DMS 273 (cell line): ENCODE results near the gene NINL.
"Not testable (repeated sequence)": the region's sequence is repeated elsewhere in the genome, so short reads cannot be mapped to it uniquely, and the experiment has no call there.

ENCODE experiments used
- DNase-seq: peaks from one replicate; lab custom pipeline; 2025; ENCODE audit not compliant: unreplicated experiment; lab: John Stamatoyannopoulos, UW

Gene NINL

DNA sequence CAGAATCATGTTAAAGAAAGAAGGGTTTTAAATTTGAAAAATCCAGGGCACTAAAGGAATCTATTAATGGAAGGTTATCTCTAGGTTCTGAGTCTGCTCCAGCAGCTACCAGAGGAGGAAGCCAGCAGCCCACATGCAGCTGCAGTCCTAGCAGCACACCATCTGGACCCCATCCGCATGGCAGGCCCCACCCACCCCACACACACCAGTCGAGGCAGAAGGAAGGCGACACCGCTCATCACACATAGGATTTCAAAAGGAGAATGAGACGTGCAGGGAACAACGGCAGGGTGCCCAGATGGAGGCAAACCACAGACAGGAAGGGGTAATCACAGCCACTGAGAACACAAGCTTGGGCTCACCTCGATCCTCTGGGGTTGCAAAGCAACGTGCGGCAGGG lies 99.0 kb downstream of the NINL start:
- DNase-seq, result peak; percentile 81

DNA sequence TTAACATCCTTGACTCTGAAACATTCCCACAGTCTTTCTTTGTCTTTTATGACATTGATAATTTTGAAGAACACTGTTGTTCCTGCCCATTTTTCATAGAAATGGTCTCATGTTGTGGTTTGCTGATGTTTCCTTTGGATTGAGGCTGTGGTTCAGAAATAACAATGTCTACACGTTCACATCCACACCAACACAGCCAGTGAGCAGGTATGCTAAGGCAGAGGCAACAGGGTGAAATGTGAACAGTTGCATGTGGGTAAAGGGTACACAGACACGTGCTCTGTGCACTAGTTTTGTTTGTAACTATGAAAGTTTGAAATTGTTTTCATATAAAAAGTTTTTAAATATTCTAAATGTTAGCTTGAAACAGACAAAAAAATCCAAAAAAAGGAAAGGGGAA lies 99.5 kb downstream of the NINL start:
- DNase-seq, result peak; percentile 15

DNA sequence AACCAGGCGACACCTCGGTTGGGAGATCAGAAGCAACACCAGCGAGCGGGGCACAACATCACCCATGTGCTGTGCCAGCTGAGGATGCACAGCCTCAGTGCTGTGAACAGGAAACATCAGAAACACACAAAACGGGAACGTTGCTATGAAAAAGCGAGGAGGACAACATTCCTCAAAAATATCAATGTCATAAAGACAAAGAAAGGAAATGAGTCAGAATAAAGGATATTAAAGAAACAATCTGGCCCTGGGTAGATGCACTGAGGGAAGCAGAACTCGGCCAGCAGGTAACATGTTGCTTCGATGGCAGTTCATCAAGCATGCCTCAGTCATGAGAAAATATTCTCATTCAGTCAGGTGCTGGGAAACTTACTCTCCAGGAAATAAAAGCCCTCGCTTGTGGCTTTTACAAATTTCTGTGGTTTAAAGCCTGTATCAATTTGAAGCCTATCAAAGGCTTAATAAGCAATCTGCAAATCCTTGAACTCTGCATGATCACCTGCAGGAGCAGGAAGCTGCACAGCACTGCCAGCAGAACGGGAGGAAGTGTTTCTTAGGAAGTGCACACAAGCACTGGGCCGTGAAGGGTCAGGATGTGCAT lies 100.3 kb downstream of the NINL start:
- DNase-seq, result no peak

DNA sequence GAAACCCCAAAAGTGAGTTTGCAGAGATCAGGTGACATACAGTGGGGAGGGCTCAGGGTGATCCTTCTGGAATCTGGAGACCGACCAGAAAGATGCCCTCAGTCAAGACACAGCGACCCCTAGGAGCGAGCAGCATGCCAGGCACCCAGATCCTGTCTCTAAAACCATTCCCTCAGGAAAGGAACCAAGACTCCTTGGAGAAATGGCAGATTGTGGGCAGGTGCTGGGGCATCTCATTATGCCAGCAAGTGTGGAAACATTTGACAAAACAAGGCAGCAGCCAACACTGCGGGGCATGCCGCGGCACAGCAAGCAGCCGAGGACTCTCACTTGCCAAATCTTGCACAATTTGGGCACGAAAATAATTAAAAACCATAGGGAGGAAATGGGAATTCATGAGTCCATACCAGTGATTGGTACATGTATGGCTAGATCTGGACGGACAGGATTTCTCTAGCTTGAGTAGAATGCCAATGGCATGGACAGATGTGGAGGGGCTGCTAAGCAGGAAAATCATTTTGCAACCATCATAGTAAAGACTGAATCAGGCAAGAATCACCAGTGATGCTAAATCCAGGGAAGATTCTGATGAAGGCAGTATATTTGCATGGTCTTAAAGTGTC lies 101.0 kb downstream of the NINL start:
- DNase-seq, result peak; percentile 77

DNA sequence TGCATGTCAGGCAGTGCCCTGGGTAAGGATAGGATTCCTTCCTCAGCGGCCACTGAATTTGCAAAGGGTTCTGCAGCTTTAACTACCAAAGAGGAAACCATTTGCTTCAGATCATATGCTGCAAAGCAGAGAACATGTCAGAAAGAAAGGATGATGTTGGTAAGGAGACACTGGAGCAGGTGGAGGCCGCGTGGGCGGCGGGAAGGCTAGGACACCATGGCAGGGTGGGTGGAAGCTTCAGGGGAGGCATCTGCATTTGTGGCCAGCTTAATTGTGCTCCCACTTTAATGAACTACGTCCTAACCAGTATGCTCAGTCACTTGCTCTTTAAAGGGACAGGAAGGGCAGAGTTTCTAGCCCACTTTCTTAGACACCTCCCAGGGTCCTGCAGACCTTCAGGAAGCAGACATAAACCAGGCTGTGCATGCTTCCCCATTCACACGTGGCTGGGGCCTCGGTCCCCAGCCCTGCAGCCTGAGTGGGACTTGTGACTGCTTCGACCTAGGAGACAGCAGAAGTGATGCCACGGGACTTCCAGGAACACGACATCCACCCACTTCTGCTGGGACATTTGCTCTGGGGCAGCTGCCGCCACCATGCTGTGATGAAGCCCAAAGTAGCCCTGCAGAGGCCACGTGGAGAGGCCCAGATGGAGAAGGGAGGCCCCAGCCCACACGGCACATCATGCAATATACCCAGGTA lies 101.7 kb downstream of the NINL start:
- peak; percentile 20 for DNase-seq

DNA sequence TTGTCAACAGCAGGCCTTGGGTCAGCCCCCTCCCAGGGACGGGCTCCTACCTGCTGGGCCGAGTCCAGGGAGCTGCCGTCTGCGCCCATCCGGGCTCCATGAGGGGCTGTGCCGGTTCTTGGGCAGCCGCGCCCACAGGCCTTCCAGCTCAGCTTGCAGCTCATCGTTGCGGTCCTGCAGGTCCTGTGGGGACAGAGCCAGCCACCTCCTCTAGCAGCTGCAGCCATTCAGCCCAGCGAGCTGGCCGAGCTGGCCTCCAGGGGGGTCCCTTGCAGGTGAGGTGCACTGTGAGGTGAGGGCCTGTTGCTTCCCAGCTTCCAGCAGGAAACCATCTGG lies 103.4 kb downstream of the NINL start:
- DNase-seq, result no peak

DNA sequence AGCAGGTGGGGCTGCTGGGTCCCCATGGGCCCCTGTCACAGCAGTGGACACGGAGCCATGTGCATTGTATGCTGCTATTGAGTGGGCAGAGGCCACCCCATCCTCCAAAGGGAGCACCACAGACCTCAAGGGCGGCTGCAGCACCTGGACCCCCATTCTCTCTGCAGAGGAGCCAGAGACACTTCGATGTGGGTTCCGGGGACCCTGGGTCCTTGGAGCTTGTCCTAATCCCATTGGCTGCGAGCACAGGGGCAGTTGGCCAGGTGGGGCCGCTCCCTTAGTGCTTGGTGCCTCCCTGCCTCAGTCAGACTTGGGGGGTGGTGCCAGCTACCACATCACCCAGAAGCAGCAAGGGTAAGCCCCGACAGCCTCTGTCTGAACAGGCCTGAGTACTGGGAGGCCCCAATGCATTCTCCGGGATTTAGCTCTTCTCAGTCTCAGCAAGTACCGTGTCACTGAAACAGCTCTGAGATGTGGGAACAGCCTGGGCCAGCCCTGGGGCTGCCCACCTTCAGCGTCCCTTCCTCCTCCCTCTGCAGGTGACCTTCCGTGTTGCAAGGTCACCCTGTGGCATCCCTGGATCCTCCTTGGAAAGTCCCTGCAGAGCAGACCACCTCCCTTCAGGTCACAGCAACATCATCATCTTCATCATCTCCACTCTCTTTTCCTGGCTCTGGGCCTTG lies 104.0 kb downstream of the NINL start:
- no peak for DNase-seq

DNA sequence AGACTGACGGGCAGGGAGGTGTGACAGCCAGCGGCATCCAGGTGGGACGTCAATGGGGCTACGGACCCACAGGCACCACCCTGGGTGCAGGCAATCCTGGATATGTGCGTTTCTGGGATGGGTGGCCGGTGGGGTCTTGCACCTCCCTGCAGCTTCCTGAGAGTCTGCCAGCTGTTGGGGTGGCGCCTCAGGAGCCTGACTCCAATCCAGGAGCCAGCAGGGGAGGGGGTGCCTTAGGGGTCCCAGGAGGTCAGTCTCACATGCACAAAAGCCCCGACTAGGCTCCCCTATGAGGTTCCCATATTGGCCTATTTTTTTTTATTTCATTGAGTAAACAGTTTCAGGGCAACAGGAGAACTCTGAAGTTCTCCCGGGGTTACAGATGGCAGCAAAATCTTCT lies 104.5 kb downstream of the NINL start:
- no peak for DNase-seq

DNA sequence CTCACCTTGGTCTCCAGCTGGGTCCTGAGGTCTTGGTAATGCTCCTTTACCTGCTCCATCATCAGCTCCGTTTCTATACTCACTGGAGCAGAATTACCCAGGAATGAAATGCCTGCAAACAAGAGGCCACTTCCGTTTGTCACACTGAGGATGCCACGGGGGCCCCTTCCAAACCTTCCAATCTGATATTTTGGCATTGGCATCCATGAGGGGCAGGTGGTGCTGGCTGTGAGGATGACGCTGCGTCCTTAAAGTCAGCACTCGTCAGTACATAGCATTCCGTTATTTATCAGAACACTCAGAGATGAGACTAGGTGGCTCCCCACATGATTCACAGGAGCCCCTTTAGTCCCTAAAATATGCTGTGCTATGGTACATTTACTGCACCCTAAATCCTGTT lies 105.2 kb downstream of the NINL start:
- no peak for DNase-seq

DNA sequence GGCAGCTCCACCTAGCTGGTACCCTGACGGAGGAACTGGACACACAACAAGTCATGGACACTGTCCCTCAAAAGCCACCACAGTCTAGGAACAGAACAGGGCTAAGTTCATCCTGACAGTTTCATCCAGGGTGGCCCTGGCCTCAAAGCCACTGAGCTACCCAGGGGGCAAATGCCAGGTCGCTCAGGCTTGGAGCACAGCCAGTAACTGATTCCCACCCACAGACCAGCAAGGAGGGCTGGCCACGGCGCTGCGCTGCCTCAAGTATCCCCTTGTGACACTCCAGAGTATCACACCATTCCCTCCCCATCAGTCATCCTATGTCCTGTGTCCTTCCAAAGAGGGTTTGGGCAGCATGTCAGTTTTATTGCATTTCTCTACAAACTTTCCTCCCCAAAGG lies 105.7 kb downstream of the NINL start:
- no peak for DNase-seq

DNA sequence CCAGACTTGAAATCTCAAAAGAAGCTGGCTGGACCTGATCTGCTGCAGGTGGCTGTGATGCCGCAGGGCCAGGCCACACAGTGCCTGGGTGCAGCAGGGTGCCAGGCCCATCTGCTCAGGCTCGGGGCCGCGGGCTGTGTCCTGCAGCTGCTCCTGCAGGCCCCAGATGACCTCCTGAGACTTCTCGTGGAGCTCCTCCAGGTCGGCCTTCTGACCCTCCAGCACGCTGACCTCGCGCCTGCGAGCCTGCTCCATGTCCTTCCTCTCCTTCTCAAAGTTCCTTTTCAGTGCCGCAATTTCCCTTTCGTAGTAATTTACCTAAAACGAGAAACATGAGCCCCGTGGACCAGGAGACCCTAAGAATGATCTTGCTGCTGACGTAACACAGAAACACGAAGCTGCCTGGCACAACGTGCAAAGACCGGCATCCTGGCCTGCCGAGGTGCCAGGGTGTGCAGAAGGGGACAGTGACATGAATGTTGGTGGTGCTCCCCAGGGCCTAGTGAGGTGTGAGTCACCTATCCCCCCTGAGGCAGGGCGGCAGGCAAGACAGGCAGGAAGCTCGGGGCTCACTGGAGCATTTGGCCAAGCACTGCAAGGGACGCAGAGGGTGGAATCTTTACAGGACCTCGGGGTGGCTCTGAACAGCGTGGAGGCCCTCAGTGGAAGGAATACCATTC lies 106.3 kb downstream of the NINL start:
- no peak for DNase-seq

DNA sequence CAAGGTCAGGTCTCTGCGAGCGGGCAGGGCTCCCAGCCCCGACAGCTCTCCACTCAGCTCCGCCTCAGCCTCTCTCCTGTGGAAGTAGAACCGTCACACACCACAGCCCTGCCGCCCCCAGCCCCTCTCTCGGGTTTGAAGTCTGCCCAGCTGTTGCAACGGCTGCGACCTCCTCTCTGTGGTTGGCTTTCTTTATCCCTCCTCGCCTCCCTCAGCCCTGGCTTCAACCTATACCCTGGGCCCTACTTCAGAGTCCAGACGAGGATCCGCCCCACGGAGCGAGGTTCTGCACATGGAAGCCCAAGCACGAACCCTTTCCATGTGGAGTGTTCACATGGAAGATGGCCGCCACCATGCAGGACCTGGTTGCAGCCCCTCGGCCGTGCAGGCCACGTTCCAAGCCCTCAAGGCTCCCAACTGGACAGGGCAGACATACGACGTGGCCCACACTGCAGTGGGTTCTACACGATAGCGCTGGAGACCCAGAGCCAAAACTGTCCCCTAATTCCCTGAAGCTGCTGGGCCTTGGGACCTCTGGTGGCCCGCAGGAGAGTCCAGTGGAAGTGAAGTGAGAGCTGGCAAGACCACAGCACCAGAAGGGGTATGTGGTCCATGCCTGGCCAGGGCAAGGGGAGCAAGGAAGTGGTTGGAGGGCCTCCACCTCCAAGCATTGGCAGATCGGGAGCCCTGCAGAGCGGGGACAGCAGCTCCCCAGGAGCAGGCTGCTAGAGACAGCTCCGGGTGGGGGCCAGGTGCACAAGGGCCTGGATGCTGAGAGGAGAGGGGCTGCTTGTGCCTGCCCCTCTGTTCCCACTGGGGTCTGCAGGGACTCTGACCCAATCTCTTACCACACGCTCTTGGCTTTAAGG lies 108.1 kb downstream of the NINL start:
- DNase-seq, result no peak

DNA sequence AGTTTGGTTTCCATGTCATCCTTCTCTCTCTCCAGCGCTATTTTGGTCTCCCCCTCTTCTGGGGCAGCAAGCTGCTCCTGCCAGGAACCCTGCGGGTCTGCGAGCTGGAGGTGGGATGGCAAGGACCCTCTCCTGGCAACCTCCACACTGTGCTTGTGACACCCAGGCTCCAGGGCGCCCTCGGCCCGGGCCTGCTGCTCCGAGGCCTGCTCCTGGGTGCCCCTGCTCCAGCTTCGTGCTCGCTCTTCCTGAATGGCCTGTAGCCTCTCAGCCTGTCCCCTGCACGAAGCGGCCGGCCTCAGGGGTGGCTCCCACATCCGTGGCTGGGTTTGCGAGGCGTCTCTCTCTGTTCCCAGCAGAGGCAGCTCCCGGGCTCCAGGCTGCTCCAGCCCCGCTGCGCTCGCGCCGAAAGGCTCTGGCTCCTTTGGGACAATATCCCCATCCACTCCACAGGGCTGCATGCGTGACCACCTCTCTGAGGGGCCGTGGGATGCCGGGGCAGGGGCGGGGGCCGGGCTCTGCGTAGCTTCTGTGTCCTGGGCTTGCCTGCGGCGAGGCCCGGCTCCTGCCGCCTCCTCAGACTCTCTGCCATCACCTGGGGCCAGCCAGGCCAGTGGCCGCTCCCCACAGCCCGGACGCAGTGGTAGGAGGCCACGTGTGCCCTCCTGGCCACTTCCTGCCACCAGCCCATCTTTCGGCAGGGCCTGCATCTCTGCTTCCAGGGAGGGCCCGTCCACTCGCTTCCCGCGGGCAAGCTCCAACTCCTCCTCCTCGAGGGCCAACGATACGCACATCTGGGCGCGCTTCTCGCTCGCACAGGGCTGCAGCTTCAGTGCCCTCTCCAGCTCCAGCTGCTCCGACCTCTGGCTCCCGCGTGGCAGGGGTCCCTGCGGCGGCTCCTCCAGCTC lies 109.0 kb downstream of the NINL start:
- no peak for DNase-seq

DNA sequence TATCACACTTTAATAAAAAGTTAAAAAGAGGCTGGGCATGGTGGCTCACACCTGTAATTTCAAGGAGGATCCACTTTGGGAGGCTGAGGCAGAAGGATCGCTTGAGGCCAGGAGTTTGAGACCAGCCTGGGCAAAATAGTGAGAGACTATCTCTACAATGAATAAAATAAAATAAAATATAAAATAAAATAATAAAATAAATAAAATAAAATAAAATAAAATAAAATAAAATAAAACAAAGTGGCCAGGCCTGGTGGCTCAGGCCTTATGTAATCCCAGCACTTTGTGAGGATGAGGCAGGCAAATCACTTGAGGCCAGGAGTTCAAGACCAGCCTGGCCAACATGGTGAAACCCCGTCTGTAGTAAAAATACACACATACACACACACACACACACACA lies 112.0 kb downstream of the NINL start:
- not testable (repeated sequence) for DNase-seq

DNA sequence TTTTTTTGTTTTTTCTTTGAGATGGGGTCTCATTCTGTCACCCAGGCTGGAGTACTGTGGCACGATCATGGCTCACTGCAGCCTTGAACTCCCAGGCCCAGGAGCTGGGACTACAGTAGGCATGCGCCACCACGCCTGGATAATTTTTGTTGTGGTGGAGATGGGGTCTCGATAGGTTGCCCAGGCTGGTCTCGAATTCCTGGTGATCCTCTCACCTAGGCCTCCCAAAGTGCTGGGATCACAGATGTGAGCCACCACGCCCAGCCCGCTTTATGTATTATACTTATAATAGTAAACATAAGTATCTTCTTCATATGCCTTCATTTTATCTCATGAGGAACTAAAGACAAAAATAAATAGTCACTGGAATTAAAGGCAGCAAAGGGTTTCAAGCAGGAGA lies 114.3 kb downstream of the NINL start:
- no peak for DNase-seq

DNA sequence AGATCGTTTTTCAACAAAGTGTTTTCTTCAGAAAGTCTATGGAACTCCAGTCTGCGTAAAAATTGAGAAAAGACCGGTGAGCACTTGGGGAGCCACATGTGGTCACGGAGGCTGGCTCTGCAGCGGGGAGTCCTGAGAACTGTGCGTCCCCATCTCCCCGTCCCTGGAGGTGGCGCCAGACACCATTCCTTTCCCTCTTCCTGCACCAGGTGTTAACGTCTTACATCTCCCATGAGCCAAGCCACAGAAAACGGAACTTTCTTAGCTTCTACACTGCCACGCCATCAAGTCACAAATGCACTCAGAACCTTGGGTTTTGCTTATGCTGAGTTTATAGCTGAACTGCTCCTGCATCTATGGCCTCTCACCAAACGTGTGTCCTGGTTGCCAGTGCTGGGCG lies 115.3 kb downstream of the NINL start:
- DNase-seq, result peak; percentile 61

DNA sequence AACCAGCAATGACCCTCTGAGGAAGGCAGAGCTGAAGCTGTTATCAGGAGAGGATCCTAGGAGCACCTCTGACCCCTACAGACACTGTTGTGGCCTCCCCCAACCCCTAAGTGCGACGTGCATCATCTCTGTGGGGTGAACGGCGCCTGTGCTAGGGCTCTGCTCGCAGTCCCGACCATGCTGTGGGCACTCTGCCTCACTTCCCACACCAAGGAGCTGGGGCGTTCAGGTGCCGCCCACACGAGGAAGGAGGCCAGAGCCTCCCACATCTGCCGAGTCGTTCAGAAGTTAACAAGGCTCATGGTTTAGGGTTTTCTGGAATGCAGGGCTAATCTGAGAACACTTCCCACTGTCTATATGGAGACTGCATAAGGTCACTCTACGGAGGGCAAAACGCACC lies 115.8 kb downstream of the NINL start:
- no peak for DNase-seq

DNA sequence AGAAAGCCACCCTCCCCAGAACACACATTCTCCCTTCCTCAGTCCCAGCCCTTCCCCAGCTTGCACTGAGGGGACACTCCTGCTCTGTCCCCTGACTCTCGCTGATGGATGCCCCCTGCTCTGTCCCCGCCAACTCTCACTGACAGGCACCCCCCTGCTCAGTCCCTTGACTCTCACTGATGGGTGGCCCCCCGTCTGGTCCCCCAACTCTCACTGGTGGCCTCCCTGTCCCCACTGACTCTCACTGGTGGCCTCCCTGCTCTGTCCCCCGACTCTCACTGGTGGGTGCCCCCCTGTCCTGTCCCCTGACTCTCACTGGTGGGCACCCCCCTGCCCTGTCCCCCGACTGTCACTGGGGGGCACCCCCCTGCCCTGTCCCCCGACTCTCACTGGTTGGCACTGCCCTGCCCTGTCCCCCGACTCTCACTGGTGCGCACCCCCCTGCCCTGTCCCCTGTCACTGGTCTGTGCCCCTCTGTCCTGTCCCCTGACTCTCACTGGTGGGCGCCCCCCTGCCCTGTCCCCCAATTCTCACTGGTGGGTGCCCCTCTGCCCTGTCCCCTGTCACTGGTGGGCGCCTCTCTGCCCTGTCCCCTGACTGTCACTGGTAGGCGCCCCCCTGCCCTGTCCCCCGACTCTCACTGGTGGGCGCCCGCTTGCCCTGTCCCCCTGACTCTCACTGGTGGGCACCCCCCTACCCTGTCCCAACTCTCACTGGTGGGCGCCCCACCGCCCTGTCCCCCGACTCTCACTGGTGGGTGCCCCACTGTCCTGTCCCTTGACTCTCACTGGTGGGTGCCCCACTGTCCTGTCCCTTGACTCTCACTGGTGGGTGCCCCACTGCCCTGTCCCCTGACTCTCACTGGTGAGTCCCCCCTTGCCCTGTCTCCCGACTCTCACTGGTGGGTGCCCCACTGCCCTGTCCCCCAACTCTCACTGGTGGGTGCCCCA lies 116.9 kb downstream of the NINL start:
- no peak for DNase-seq

DNA sequence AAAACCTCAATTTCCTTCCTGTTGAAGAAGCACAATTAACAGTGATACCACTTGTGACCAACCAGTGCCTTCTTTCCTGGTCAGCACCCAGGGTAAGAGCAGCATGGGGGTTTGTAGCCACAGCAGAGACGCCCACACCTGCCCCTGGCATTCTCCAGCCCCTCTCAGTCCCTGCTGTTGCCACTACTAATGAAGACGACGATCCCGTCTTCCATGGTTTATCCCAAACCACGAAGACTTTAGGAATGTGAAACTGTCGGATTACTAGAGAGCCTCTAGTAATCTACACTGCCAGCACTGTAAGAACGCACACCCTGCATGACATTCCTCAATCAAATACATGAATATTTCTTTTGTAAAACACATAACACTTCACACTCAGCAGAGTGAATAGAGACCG lies 117.9 kb downstream of the NINL start:
- no peak for DNase-seq
